ENCODE measurements around the gene GSTCD.
"Not testable (repeated sequence)": the region's sequence is repeated elsewhere in the genome, so short reads cannot be mapped to it uniquely, and the experiment has no call there.

Gene GSTCD

GRCh38 chr4:105715692-105716278 is 7.2 kb downstream of the GSTCD start:
- no peak for DNase-seq

DNA sequence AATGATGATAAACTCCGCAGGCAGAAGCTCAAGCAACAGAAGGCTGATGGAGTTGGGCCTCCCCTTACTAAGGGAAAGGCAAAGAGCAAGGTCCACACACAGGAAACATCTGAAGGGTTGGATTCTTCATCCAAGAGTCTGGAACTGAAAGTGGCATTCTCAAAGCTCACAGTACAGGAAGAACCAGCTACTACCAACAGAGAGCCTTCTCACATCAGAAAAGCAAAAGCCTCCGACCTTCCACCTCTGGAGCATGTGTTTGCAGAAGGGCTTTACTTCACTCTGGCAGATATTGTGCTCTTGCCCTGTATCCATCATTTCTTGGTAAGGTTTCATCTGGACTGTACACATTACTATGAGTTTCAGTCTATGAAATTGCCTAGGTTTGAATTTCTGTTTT is 10.6 kb downstream of the GSTCD start:
- no peak for DNase-seq

DNA sequence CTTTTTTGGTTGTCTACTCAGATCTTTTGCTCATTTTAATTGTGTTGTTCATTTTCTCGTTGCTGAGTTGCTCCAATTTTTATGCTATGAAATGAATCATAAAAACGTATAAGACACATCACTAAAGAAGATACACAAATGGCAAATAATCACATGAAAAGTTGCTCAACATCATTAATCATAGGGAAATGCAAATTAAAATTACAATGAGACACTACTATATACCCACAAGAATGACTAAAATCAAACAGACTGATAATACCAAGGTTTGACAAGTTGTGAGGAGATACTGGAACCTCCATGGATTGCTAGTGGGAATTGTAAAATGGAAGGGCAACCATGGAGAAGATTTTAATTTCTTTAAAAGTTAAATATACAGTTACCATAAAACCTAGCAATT is 17.0 kb downstream of the GSTCD start:
- DNase-seq: no peak

- DNase-seq: not testable (repeated sequence)
Observed at GRCh38 chr4:105729895-105730294, 21.3 kb downstream of the GSTCD start.

- not testable (repeated sequence) for DNase-seq
Observed at GRCh38 chr4:105735217-105735616, 26.6 kb downstream of the GSTCD start.

DNA sequence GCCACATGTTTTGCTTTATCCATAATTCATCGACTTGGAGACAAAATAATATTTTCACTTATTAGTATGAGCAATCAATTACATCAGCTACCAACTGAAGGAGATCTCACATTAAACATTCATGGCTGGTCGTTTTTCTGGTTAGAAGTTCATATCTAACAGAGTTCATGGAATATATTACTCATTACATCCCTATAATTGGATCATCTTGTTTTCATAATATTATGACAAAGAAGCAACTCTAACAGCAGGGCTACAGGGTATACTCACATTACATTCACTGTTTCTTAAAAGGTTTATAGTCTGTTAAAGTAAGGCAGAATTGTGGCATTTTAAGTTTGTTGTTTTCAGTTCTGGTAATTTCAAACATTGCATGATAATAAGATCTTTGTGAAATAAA is 33.0 kb downstream of the GSTCD start:
- DNase-seq: no peak

- no peak for DNase-seq
Observed at GRCh38 chr4:105748222-105748621, 39.6 kb downstream of the GSTCD start.

- no peak for DNase-seq
Observed at GRCh38 chr4:105751718-105752299, 43.2 kb downstream of the GSTCD start.

DNA sequence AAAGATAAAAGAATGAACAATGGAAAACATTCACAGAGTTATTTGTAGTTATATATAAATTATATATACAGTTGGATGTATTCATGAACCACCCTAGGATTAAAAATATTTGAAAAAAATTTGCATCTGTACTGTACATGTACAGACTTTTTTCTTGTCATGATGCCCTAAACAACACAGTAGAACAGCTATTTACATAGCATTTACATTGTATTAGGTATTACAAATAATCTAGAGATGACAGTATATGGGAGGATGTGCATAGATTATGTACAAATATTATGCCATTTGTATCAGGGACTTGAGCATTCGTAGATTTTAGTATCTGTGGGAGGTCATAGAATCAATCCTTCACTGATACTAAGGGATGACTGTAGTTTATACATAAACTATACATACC is 44.8 kb downstream of the GSTCD start:
- DNase-seq: no peak

GRCh38 chr4:105755375-105755774 is 46.8 kb downstream of the GSTCD start:
- no peak for DNase-seq

- DNase-seq: no peak
Observed at GRCh38 chr4:105758958-105759357, 50.4 kb downstream of the GSTCD start.

DNA sequence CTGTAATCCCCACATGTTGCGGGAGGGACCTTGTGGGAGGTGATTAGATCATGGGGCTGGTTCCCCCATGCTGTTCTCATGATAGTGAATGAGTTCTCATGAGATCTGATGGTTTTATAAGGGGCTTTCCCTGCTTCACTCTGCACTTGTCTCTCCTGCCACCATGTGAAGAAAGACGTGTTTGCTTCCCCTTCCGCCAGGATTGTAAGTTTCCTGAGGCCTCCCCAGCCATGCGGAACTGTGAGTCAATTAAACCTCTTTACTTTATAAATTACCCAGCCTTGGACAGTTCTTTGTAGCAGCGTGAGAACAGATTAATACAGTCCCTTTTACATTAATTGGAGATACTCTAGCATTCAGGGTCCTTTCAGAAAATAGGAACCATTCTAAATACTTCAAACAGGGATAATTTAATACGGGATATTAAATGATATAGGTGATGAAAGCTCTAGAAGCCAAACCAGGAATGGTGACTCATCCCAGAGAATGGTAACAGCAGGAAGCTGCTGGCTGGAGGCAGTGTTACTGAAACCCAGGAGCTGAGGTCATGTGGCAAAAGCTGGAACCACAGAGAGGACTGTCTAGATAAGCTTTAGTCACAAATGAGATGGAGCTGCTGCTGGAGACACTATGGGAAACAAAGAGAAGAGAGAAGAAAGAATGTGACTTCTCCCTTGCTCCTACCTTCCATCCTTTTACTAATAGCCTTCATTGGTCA is 57.3 kb downstream of the GSTCD start:
- no peak for DNase-seq

GRCh38 chr4:105767579-105767978 is 59.0 kb downstream of the GSTCD start:
- no peak for DNase-seq

DNA sequence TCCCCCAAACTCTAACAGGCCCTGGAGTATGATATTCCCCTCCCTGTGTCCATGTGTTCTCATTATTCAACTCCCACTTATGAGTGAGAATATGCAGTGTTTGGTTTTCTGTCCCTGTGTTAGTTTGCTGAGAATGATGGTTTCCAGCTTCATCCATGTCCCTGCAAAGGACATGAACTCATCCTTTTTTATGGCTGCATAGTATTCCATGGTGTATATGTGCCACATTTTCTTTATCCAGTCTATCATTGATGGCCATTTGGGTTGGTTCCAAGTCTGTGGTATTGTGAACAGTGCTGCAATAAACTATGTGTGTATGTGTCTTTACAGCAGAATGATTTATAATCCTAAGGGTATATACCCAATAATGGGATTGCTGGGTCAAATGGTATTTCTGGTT is 61.9 kb downstream of the GSTCD start:
- not testable (repeated sequence) for DNase-seq

GRCh38 chr4:105772065-105772464 is 63.5 kb downstream of the GSTCD start:
- DNase-seq: not testable (repeated sequence)

DNA sequence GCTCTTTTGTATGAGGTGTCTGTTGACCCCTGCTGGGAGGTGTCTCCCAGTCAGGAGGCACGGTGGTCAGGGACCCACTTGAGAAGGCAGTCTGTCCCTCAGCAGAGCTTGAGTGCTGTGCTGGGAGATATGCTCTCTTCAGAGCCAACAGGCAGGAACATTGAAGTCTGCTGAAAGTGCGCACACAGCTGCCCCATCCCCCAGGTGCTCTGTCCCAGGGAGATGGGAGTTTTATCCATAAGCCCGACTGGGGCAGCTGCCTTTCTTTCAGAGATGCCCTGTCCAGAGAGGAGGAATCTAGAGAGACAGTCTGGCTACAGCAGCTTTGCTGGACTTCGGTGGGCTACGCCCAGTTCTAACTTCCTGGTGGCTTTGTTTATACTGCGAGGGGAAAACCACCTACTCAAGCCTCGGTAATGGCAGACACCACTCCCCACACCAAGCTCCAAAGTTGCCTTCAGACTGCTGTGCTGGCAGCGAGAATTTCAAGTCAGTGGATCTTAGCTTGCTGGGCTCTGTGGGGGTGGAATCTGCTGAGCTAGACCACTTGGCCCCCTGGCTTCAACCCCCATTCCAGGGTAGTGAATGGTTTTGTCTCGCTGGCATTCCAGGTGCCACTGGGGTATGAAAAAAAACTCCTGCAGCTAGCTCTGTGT is 67.3 kb downstream of the GSTCD start:
- DNase-seq: not testable (repeated sequence)

GRCh38 chr4:105780176-105780575 is 71.6 kb downstream of the GSTCD start:
- DNase-seq: no peak

GRCh38 chr4:105784761-105785160 is 76.2 kb downstream of the GSTCD start:
- no peak for DNase-seq

- no peak for DNase-seq
Observed at GRCh38 chr4:105785792-105786191, 77.2 kb downstream of the GSTCD start.

GRCh38 chr4:105786748-105787147 is 78.2 kb downstream of the GSTCD start:
- no peak for DNase-seq

DNA sequence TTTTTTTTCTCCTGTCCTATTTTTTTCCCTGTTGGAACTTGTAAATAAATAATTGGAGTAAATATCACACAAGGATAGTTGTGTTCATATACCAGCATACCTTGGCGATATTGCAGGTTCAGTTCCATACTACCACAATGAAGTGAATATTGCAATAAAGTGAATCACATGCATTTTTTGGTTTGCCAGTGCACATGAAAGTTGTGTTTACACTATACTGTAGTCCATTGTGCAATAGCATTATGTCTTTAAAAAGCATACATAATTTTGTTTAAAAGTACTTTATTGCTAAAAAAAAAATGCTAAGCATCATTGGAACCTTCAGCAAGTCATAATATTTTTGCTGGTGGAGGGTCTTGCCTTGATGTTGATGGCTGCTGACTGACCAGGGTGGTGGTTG is 88.6 kb downstream of the GSTCD start:
- no peak for DNase-seq

DNA sequence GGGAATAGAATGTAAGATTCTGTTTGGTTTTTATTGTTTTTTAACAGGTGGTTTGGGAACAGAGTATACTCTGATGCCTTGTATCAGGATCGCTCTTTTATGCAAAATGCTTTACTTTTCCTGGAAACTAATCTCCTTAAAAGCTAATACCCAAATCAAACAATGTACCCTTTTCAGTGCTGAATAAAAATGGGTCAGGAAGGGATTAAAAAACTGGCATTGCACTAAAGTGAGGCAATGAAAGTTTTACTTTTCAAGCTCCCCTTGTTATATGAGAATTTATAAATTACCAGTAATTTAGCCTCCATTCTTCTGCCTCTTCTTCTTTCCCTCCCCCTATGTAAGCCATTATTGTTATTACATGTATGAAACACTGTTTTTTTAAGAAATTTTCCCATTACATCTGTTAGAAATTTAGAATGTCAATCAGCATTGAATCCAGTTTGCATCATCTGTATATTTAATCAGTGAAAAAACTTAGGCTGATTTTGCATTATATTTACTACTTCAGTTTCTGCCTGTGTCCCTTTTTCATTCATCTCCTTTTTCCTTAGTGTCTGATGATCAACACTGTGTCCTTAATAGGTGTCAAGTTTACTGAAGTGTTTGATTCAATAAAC is 97.0 kb downstream of the GSTCD start:
- DNase-seq: no peak

- DNase-seq: no peak
Observed at GRCh38 chr4:105807496-105807895, 98.9 kb downstream of the GSTCD start.

All from CD4-positive, alpha-beta T cell treated with Interferon gamma for 1 hour (primary cell).